ENCODE measurements around the gene DNMT3A.
"Not testable (repeated sequence)": the region's sequence is repeated elsewhere in the genome, so short reads cannot be mapped to it uniquely, and the experiment has no call there.

Gene DNMT3A

GRCh38 chr2:25275575-25275965 lies 66.2 kb downstream of the DNMT3A start:
- H3K4me3 ChIP-seq (ENCODE audit: control insufficient read depth, low read depth, low read length) = no peak overlapping the region
- no peak for TF ChIP-seq CTCF (conservative IDR thresholded peaks at IDR 0.05; ENCODE audit: control insufficient read depth, insufficient read depth, low read depth, low read length)
- DNase-seq (ENCODE audit: low read depth) = no peak

GRCh38 chr2:25274868-25275574 lies 66.7 kb downstream of the DNMT3A start:
- no peak overlapping the region for H3K4me3 ChIP-seq (ENCODE audit: control insufficient read depth, low read depth, low read length)
- peak; percentile 25 for DNase-seq (ENCODE audit: low read depth)
- no peak for TF ChIP-seq CTCF (conservative IDR thresholded peaks at IDR 0.05; ENCODE audit: control insufficient read depth, insufficient read depth, low read depth, low read length)

GRCh38 chr2:25273985-25274535 lies 67.7 kb downstream of the DNMT3A start:
- no peak for DNase-seq (ENCODE audit: low read depth)
- no peak overlapping the region for H3K4me3 ChIP-seq (ENCODE audit: control insufficient read depth, low read depth, low read length)
- no peak for TF ChIP-seq CTCF (conservative IDR thresholded peaks at IDR 0.05; ENCODE audit: control insufficient read depth, insufficient read depth, low read depth, low read length)

GRCh38 chr2:25272705-25273104 lies 69.0 kb downstream of the DNMT3A start:
- H3K4me3 ChIP-seq (ENCODE audit: control insufficient read depth, low read depth, low read length); DNase-seq (ENCODE audit: low read depth): not testable (repeated sequence)

- TF ChIP-seq CTCF (conservative IDR thresholded peaks at IDR 0.05; ENCODE audit: control insufficient read depth, insufficient read depth, low read depth, low read length) = no peak
- H3K4me3 ChIP-seq (ENCODE audit: control insufficient read depth, low read depth, low read length) = no peak overlapping the region
- no peak for DNase-seq (ENCODE audit: low read depth)
Measured at GRCh38 chr2:25270061-25270460, 71.7 kb downstream of the DNMT3A start.

GRCh38 chr2:25269233-25269632 lies 72.5 kb downstream of the DNMT3A start:
- DNase-seq (ENCODE audit: low read depth) = no peak
- H3K4me3 ChIP-seq (ENCODE audit: control insufficient read depth, low read depth, low read length) = no peak overlapping the region
- TF ChIP-seq CTCF (conservative IDR thresholded peaks at IDR 0.05; ENCODE audit: control insufficient read depth, insufficient read depth, low read depth, low read length) = no peak

- no peak for DNase-seq (ENCODE audit: low read depth)
- no peak overlapping the region for H3K4me3 ChIP-seq (ENCODE audit: control insufficient read depth, low read depth, low read length)
- TF ChIP-seq CTCF (conservative IDR thresholded peaks at IDR 0.05; ENCODE audit: control insufficient read depth, insufficient read depth, low read depth, low read length) = no peak
Measured at GRCh38 chr2:25268139-25268538, 73.6 kb downstream of the DNMT3A start.

Data from fibroblast of mammary gland (primary cell).